ENCODE data around the gene TMEM51. TPM values are rescaled to one million over a fixed set of nuclear protein-coding genes. Genes with fewer than 3 reads are reported as not detected.
A peak's percentile ranks its signal among the peaks of the same experiment; 100 is the strongest.

The TMEM51 gene
- total and polyA plus RNA-seq, 10 of the 15 experiments (the other 5 are each of a cell fraction or from before 2014, with no cell fraction given): 0.55 to 4.8 (median 3.1) TPM

DNA sequence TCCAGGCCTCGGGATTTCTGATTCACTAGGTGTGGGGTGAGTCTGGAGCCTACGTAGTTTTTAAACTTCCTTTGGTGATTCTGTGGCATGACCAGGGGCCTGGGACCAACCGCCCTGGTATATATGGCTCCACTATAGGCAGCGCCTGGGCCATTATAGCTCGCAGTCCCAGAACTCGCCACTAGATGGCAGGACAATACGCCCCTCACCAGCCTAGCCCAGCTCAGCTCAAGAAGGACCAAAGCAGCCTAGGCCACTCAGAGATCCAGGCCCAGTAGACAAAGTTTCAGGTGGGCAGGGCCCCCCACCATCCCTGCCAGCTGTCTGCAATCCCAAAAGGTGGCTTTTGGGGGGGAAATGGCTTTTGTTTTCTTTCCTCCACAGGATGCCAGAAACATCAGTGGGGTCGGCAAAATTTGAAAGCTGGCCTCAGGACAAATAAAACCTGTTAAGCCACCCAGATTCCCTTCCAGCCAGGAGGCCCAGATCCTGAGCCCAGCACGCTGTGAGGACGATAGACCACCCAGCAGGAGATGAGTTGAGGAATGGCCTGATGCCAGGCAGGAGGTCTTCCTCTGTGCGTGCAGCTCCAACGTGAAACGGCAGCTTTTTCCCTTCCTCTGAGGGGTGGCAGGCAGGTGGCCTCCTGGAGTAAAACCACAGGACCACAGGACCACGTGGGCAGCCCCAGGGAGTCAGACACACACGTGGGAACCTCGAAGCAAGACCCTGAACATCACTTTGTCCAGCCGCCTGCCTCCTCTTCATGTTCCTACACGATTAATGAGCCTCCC, 24.8 kb upstream of the TMEM51 start (continued):
- TF ChIP-seq, protein P1, sequence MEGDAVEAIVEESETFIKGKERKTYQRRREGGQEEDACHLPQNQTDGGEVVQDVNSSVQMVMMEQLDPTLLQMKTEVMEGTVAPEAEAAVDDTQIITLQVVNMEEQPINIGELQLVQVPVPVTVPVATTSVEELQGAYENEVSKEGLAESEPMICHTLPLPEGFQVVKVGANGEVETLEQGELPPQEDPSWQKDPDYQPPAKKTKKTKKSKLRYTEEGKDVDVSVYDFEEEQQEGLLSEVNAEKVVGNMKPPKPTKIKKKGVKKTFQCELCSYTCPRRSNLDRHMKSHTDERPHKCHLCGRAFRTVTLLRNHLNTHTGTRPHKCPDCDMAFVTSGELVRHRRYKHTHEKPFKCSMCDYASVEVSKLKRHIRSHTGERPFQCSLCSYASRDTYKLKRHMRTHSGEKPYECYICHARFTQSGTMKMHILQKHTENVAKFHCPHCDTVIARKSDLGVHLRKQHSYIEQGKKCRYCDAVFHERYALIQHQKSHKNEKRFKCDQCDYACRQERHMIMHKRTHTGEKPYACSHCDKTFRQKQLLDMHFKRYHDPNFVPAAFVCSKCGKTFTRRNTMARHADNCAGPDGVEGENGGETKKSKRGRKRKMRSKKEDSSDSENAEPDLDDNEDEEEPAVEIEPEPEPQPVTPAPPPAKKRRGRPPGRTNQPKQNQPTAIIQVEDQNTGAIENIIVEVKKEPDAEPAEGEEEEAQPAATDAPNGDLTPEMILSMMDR (IDR thresholded peaks at IDR 0.05 in 2 of 3, conservative IDR thresholded peaks at IDR 0.05 in 1 of 3; ENCODE audit: control insufficient read depth in 2 of 3, extremely low read depth in 1 of 3, insufficient read depth in 1 of 3, low read depth in 3 of 3, low read length in 3 of 3): peak; percentile 92 to 96 (median 93)
- no peak for TF ChIP-seq KLF5 (IDR thresholded peaks at IDR 0.05; ENCODE audit: partially characterized antibody)
- no peak for TF ChIP-seq SREBF1 (IDR thresholded peaks at IDR 0.05; ENCODE audit: low read length)
- TF ChIP-seq TCF12 (IDR thresholded peaks at IDR 0.05; ENCODE audit: low read depth, low read length): no peak
- TF ChIP-seq RUNX3 (IDR thresholded peaks at IDR 0.05; ENCODE audit: low read length): no peak
- TF ChIP-seq RAD51 (IDR thresholded peaks at IDR 0.05): no peak
- no peak for TF ChIP-seq ZBED1 (IDR thresholded peaks at IDR 0.05; ENCODE audit: borderline replicate concordance)
- TF ChIP-seq RELA (IDR thresholded peaks at IDR 0.05; ENCODE audit: borderline replicate concordance, partially characterized antibody): no peak
- TF ChIP-seq, protein P2, sequence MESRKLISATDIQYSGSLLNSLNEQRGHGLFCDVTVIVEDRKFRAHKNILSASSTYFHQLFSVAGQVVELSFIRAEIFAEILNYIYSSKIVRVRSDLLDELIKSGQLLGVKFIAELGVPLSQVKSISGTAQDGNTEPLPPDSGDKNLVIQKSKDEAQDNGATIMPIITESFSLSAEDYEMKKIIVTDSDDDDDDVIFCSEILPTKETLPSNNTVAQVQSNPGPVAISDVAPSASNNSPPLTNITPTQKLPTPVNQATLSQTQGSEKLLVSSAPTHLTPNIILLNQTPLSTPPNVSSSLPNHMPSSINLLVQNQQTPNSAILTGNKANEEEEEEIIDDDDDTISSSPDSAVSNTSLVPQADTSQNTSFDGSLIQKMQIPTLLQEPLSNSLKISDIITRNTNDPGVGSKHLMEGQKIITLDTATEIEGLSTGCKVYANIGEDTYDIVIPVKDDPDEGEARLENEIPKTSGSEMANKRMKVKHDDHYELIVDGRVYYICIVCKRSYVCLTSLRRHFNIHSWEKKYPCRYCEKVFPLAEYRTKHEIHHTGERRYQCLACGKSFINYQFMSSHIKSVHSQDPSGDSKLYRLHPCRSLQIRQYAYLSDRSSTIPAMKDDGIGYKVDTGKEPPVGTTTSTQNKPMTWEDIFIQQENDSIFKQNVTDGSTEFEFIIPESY (IDR thresholded peaks at IDR 0.05): no peak

Measured in GM12878 (cell line).